HG02943 (cell line): ENCODE measurements around the gene OR2W1.

Experiments
- ATAC-seq: cut with Tn5 transposase; IDR thresholded peaks from one replicate; pipeline ENCODE4 v1.9.1; 2021; ENCODE audit warnings: mild to moderate bottlenecking, low read depth, moderate library complexity; ENCODE audit not compliant: unreplicated experiment

Gene OR2W1, protein sequence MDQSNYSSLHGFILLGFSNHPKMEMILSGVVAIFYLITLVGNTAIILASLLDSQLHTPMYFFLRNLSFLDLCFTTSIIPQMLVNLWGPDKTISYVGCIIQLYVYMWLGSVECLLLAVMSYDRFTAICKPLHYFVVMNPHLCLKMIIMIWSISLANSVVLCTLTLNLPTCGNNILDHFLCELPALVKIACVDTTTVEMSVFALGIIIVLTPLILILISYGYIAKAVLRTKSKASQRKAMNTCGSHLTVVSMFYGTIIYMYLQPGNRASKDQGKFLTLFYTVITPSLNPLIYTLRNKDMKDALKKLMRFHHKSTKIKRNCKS

DNA sequence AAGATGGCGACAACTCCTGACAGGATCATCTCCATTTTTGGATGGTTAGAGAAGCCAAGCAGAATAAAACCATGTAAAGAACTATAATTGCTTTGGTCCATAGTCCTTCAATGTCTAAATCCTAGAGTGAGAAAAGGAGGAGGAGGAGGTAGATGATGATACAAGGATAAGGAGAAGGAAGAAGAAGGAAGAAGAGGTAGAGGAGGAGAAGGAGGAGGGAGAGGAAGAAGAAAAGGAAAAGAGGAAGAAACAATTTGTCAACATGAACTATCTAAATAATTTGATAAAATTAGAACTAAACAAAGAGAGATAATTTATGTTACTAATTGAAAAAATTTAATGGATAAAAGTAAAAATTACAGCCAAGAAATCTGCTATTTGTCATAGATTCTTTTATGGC, at the start of gene OR2W1:
OR2W1 (minus strand) TSS at position 101 of the 400 bp plus-strand sequence; CDS start at position 101, 0 bp downstream.
- no peak for ATAC-seq

DNA sequence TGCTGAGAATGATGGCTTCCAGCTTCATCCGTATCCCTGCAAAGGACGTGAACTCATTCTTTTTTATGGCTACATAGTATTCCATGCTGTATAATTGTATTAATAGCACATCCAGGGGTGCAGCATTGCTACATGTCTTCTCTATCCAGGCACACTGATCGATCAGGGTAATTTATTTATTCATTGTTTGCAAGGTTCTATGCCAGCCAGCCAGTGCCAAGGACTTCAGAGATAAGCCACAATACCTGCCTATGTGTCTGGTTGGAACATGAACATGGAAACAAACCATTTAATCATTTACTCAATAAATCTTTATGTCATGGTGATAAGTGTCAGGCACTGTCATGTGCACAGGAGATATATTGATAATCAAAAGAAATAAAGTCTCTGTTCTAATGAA, 48.0 kb upstream of the OR2W1 start:
- no peak for ATAC-seq

DNA sequence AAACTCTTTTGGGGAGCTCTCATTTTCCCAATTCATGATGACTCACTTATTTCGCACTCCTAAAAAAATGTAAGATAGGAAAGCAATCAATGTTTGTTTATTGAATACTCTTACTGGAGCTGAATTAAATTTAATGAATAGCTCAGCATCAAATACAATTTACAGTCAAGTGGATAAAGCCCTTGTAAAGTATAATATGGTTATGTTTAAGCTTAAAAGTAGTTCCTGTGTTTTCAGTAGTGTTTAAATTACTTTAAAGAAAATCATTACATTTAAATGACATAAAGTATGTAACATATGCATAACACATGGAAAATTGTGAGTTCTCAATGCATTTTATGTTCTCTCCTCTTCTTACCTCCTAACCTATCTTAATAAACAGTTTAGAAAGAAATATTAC, 42.2 kb upstream of the OR2W1 start, which contains the start of gene OR2B3:
OR2B3 (minus strand) TSS at position 101 of the 400 bp plus-strand sequence; CDS start at position 36, 65 bp downstream.
- ATAC-seq = no peak

DNA sequence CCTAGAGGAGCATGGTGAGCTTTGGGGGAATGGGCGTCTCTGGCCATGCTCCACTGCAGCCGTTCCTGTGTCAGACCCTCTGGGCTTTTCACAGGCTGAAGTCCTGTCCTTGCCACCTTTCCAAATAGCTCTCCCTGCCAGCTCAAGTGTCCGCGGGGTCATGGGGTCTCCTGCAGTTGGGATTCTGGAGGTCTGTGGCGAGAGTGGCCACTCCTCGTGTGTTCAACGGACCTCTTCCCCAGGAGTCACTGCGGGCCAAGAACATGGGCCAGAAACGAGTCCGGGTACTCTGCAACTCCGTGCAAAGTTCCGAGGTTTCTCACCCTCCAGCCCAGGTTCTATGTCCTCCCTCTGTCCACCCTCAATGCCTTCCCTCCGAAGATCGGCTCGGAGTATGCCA, 37.5 kb upstream of the OR2W1 start:
- ATAC-seq = no peak

DNA sequence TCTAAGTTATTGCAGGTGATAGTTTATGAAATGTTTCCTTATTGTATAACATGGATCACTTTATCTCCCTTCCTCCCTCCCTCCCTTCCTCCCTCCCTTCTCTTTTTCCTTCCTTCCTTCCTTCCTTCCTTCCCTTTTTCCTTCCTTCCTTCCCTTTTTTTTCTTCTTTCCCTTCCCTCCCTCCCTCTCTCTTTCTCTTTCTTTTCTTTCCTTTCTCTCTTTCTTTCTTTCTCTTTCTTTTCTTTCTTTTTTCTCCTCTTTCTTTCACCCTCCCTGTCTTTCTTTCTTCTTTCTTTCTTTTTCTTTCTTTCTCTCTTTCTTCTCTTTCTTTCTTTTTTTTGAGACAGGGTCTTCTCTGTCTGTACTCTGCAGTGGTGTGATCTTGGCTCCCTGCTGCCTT, 36.3 kb upstream of the OR2W1 start:
- ATAC-seq = no peak

DNA sequence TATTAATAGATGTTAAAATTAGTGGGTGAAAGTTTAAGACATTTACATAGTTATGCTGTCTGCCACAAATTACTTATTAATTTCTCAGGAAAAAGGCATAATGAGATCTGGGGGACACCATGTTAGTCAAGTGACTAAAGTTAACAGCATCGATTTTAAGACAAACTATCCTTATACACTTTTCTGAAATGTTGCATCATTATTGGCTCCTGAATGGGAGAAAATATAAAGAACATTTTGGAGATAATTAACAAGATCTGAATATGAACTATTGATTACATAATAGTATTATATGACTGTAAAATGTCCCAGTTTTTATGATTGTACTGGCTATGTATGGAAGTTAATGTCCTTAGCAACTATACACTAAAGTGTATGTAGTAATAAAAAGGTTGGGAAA, 34.2 kb upstream of the OR2W1 start:
- no peak for ATAC-seq

DNA sequence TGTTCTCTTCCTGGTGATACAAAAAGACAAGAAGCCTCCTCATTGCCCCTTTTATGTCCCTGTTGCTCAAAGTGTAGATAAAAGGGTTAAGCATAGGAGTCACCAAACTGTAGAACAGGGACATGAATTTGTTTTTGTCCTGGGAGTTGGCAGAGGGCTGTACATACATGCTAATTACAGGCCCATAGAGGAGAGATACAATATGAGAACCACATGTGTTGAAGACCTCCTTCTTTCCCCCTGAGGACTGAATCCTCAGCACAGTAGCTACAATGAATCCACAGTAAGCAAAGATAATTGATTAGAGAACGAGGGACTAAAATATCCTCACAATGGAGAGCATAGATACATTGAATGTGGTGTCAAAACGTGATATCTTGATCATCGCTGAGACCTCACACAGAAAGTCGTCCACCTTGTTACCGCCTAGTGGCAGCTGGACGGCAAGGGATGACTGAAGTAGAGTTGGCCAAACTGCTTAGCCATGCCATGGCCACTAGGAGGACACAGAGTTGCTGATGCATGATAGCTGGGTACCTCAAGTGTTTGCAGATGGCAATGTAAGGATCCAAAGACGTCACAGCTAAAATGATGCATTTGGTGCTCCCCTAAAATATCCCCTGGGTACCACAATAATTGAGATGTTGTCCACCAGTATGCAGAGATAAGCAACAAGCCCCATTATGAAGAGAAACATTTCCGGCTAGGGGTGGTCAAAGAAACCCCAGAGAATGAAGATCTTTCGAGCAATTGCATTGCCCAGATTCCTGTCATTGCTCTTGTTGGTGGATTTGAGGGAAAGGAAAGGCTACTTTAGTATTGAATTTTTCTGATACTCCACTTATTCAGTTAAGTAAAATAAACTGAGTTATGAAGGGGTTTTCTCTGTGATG, 27.1 kb upstream of the OR2W1 start:
- no peak for ATAC-seq

DNA sequence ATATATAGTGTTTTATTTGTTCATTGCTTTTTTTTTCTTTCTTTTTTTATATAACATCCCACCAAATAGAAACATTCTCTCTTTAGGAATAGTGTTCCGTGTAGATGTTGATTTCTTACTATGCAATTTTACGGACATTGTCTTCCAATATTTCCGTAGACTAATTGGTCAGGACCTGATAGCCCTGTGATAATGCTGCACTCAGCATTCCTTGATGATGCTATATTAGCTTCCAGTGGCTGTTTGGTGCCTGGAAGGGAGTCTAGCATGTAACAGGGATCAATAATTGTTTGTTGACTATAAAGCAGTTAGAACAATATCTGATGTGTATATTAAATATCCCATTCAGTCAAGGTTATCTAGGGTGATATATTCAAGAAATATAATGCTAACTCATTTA, 6.7 kb upstream of the OR2W1 start:
- no peak for ATAC-seq

DNA sequence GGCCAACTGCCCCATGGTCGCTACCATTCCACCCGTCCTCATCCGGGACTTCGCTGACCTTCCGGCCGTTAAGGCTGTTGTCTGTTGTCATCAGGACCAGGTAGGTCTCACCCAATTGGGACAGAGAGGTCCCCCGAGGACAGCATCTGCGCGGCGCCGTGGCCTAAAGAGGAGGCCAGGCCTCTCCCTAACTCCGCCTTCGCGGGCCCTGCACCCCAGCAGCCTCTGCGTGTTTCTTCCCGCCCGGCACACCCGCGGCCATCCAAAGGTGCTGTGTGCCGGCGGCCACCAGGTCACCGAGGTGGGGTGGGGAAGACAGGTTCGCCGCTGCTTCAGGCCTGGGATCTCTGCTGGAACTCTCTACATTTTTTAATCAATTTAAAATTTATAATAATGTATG, 9.0 kb downstream of the OR2W1 start:
- no peak for ATAC-seq

DNA sequence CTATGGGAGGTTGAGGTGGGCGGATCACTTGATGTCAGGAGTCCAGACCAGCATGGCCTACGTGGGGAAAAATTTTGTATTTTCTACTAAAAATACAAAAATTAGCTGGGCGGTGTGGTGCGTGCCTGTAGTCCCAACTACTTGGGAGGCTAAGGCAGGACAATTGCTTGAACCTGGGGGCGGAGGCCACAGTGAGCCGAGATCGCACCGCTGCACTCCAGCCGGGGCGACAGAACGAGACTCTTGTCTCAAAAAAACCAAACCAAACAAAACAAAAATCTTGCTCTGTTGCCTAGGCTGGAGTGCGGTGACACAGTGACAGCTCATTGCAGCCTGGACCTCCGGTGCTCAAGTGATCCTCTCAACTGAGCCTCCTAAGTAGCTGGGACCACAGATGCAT, 16.2 kb downstream of the OR2W1 start:
- ATAC-seq = no peak

DNA sequence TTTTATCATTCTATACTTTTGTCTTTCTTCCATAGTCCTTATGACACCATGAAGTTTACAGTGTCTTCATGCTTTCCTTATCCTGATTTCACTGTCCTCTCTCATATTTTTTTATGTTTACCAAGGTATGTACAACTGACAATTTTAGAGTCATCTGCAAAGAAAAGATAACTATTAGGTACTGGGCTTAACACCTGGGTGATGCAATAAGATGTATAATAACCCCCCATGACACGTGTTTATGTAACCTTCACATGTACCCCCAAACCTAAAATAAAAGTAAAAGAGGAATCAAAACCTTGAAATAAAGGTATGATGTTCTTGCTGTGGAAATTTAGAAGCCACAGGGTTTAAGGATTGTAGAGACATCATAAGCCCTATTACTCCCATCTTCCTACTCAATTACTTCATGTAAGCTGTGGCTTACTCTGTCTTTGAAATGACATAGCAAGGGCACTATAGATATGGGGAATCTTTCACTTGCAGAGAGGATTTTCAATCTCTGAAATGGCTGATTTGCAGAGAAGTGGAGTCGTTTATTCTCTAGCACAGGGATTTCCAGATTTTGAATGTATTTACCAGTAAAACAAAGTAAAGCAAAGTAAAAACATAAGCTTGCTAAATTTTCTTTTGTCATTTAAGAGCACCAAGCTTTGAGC, 18.9 kb downstream of the OR2W1 start:
- no peak for ATAC-seq

DNA sequence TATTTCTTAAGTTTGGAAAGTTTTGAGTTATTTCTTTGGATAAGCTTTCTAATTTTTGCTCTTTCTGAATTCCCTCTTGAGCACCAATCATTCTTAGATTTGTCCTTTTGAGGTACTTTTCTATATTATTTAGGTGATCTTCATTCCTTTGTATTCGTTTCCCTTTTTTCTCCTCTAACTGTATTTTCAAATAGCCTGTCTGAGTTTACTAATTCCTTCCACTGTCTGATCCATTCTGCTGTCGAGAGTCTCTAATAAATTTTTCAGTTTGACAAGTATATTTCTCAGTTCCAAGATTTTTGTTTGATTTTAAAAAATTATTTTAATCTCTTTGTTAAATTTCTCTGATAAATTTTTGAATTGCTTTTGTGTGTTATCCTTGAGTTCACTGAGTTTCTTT, 23.5 kb downstream of the OR2W1 start:
- no peak for ATAC-seq

DNA sequence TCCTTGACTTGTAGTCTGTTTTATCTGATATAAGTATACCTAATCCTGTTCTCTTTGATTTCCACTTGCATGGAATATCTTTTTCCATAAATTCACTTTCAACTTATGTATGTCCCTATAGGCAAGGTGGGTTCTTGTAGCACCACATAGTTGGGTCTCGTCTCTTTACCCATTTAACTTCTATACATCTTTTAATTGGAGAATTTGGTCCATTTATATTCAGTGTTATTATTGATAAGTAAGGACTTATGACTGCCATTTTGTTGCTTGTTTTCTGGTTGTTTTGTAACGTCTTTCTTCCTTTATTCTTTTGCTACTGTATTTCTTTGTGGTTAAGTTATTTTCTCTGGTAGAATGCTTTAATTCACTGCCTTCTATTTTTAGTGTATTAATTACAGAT, 25.3 kb downstream of the OR2W1 start:
- ATAC-seq = no peak

DNA sequence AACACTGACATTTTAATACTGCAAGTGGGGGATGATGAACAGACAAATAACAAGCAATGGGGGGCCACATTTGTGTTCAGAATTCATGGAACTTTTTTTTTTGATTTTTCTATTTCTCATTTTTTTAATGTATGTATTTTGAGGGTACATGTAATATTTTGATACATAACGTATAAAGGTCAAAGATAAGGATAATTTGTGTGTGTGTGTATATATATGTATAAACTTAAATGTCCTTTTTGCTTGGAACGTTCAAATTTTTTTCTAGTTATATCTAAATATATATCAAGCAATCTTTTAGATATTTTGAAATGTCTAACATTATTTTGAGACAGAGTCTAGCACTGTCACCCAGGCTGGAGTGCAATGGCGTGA, 27.6 kb downstream of the OR2W1 start:
- no peak for ATAC-seq

DNA sequence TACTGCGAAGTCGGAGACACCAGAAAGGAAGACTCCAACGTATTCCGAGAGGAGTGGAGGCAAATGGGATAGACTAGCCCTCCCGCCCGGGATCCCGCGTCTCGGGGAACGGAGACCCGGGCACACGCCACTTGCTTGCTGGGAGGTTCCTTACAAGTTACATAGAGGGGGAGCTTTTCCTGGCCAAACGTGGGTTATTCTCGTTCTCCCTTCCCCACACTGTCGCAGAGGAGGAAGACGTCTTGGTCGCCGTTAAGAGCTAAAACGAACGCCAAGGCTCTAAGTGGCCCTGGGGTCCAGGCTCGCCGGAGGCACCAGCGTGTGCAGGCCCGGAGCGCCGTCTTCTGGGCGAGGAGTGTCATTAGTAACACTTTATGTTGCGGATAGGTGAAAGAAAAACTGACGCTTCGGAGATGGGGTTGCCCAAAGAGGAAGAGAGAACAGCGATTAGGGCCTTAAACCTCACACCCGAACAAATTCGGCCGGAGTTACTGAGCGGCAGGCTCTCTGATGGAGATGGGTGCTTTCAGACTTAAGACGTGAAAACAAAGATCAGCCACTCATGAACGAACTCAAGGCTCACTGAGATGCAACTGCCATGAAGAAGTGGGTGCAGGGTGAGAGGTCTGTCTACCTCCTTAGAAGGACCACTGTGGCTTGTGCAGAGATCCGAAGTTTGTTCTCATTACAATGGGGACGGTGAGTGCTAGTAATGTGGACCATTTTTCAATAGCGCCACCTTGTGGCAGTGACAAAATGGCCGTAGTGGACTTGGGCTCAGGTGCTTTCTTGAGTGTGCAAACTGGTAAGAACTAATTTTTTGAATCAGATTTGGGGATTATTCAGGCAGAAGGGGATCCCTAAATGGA, 28.2 kb downstream of the OR2W1 start:
- ATAC-seq = no peak

DNA sequence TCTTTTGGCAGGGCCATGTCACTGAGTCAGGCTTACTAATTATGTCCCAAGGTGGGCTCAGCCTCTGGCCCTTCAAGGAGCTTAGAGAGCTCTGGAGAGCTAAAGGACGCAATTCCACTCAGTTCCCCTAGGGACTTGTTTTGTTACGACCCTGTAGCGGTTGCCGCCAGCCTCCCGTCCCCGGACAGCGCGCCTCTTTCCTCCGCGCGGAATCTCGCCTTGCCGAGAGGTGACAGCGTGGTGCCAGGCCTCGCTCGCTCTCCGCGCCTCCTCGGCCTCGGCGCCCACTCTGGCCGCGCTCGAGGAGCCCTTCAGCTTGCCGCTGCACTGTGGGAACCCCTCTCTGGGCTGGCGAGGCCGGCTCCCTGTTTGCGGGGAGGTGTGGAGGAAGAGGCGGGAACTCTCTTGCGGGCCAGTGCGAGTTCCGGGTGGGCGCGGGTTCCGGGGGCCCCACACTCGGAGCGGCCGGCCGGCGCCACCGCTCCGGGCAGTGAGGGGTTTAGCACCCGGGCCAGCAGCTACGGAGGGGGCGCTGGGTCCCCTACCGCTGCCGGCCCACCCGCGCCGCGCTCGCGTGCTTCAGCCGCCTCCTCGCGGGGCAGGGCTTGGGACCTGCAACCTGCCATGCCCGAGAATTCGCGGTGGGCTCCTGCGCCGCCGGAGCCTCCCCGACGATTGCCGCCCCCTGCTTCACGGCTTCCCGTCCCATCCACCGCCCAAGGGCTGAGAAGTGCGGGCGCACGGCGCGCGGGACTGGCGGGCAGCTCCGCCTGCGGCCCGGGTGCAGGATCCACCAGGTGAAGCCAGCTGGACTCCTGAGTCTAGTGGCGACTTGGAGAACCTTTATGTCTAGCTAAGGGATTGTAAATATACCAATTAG, 30.0 kb downstream of the OR2W1 start:
- no peak for ATAC-seq

DNA sequence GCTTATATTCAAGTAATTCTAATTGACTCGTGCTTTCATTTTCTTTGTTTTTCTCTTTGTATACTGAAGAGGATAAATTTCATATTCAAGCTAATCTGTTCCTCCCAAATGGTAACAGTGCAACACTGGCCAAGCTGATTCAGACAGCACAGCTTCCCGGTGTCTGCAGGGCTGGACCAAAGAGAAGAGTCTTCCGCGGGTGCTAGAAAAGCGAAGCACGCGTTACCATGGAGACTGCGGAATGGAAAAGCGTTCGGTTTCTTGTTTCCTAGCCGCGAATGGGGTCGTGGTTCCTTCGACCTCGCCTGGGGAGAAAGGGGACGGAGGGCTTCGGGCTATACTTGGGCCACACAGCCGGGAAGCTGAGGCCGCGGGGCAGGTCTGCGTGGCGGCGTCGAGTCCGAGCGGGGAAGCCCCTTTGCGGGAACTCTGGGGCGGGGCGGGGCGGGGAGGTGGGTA, 33.7 kb downstream of the OR2W1 start:
- ATAC-seq = no peak

DNA sequence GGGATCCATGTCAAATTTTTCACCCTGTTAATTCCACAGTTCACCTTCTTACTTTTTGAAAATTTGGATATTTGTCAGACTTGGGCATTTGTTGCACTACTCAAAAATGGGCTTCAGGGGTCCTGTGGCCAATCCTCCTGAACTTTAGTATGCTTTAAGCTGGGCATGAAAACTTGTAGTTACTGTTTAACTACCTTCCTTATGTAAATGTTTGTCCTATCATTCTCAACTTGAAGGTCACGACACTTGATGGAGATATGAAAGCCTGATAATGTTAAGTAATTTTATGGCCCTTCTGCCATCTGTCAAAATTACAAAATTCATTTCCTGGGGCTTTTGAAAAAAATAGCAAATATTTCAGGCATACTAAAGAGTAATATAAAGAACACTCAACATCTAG, 35.6 kb downstream of the OR2W1 start:
- ATAC-seq = no peak

DNA sequence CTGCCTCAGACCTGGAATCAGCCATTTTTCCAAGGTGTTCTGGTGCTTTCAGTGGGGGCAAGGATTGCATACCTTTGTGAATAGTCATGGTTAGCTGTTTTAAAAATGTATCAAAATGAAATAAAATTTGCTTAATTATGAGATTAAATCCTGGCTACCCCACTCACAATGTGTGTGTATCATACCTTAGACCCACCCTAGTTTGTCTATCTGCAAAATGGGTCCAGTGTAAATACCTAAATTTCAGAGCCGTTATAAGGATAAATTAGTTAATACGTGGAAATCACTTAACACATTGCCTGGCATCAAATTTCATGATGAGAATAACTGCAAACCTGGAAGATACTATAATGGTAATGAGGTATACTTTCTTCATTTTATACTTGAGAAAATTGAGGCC, 36.9 kb downstream of the OR2W1 start:
- no peak for ATAC-seq
